ENCODE data around the gene HMX2. TPM values are rescaled to one million over a fixed set of nuclear protein-coding genes. Genes with fewer than 3 reads are reported as not detected.
"Not testable (repeated sequence)": the region's sequence is repeated elsewhere in the genome, so short reads cannot be mapped to it uniquely, and the experiment has no call there.

The HMX2 gene
- polyA plus RNA-seq, 1 donor from 2014 or later = not detected

DNA sequence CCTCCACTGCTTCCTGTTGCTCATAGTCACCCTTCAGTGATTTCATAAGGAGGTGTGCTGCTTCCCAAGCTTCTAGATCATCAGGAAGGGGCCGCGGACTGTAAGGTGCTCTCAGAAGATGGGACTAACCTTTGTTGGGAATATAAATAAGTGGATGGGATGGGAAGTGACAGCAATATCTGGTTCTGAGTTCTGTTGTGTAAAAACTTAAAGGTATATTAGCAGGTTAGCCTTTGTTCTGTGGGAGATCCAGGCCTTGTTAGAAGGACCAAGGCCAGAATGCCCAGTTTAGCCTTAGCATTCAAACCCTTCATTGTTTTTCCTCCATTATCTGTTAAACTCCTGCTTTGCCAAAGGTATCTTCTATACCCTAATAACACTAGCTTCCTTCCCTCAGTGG, 18.7 kb downstream of the HMX2 start:
- H3K4me3 ChIP-seq (ENCODE audit: low read length) = no peak overlapping the region
- H3K9ac ChIP-seq (ENCODE audit: low read length) = no peak overlapping the region
- peaks cover 19% of the 10 kb centered on the region for H3K36me3 ChIP-seq (ENCODE audit: insufficient read depth, low read length)
- no peaks in the 10 kb centered on the region for H3K9me2 ChIP-seq (ENCODE audit: insufficient read depth, low read length)
- H3K4me2 ChIP-seq (ENCODE audit: low read length) = no peak overlapping the region
- no peaks in the 10 kb centered on the region for H3K79me2 ChIP-seq (replicated peaks; ENCODE audit: insufficient read depth, low read length)
- H4K20me1 ChIP-seq (ENCODE audit: insufficient read depth) = no peaks in the 10 kb centered on the region
- no peaks in the 10 kb centered on the region for H3K9me3 ChIP-seq (ENCODE audit: low read length)
- H2AFZ ChIP-seq (ENCODE audit: low read depth, low read length) = no peak overlapping the region
- no peak overlapping the region for H3K27ac ChIP-seq (ENCODE audit: low read length)
- TF ChIP-seq MXI1 (conservative IDR thresholded peaks at IDR 0.05; ENCODE audit: poor library complexity, severe bottlenecking) (no peak), CTCF (IDR thresholded peaks at IDR 0.05; ENCODE audit: poor library complexity, severe bottlenecking) (no peak), EZH2 (IDR thresholded peaks at IDR 0.05; ENCODE audit: borderline replicate concordance, insufficient read depth, low read length, poor library complexity, severe bottlenecking) (no peak), SMC3 (conservative IDR thresholded peaks at IDR 0.05; ENCODE audit: poor library complexity) (no peak), TAF1 (IDR thresholded peaks at IDR 0.05; ENCODE audit: low read depth) (no peak), RAD21 (conservative IDR thresholded peaks at IDR 0.05) (no peak), POLR2AphosphoS5 (IDR thresholded peaks at IDR 0.05) (no peak), EP300 (conservative IDR thresholded peaks at IDR 0.05; ENCODE audit: poor library complexity, severe bottlenecking) (no peak)
- TF ChIP-seq, protein P1, sequence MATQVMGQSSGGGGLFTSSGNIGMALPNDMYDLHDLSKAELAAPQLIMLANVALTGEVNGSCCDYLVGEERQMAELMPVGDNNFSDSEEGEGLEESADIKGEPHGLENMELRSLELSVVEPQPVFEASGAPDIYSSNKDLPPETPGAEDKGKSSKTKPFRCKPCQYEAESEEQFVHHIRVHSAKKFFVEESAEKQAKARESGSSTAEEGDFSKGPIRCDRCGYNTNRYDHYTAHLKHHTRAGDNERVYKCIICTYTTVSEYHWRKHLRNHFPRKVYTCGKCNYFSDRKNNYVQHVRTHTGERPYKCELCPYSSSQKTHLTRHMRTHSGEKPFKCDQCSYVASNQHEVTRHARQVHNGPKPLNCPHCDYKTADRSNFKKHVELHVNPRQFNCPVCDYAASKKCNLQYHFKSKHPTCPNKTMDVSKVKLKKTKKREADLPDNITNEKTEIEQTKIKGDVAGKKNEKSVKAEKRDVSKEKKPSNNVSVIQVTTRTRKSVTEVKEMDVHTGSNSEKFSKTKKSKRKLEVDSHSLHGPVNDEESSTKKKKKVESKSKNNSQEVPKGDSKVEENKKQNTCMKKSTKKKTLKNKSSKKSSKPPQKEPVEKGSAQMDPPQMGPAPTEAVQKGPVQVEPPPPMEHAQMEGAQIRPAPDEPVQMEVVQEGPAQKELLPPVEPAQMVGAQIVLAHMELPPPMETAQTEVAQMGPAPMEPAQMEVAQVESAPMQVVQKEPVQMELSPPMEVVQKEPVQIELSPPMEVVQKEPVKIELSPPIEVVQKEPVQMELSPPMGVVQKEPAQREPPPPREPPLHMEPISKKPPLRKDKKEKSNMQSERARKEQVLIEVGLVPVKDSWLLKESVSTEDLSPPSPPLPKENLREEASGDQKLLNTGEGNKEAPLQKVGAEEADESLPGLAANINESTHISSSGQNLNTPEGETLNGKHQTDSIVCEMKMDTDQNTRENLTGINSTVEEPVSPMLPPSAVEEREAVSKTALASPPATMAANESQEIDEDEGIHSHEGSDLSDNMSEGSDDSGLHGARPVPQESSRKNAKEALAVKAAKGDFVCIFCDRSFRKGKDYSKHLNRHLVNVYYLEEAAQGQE (IDR thresholded peaks at IDR 0.05; ENCODE audit: borderline replicate concordance) = no peak
- H3F3A ChIP-seq (ENCODE audit: insufficient read depth, low read length, poor library complexity, severe bottlenecking) = no peaks in the 10 kb centered on the region
- no peaks in the 10 kb centered on the region for H3K27me3 ChIP-seq (ENCODE audit: insufficient read depth, low read depth, low read length)

- Histone ChIP-seq H3K4me2 (ENCODE audit: low read length) (no peak overlapping the region), H4K20me1 (ENCODE audit: insufficient read depth) (no peaks in the 10 kb centered on the region), H3K27ac (ENCODE audit: low read length) (no peak overlapping the region), H3K79me2 (replicated peaks; ENCODE audit: insufficient read depth, low read length) (no peaks in the 10 kb centered on the region), H3K9me3 (ENCODE audit: low read length) (no peaks in the 10 kb centered on the region), H3K9me2 (ENCODE audit: insufficient read depth, low read length) (no peaks in the 10 kb centered on the region), H3F3A (ENCODE audit: insufficient read depth, low read length, poor library complexity, severe bottlenecking) (no peaks in the 10 kb centered on the region), H2AFZ (ENCODE audit: low read depth, low read length) (no peak overlapping the region), H3K4me3 (ENCODE audit: low read length) (no peak overlapping the region), H3K9ac (ENCODE audit: low read length) (no peak overlapping the region), H3K36me3 (ENCODE audit: insufficient read depth, low read length) (peaks cover 3% of the 10 kb centered on the region), H3K27me3 (ENCODE audit: insufficient read depth, low read depth, low read length) (no peaks in the 10 kb centered on the region)
- TF ChIP-seq CTCF (IDR thresholded peaks at IDR 0.05; ENCODE audit: poor library complexity, severe bottlenecking) = no peak
- no peak for TF ChIP-seq RAD21 (conservative IDR thresholded peaks at IDR 0.05)
- TF ChIP-seq EP300 (conservative IDR thresholded peaks at IDR 0.05; ENCODE audit: poor library complexity, severe bottlenecking) = no peak
- TF ChIP-seq SMC3 (conservative IDR thresholded peaks at IDR 0.05; ENCODE audit: poor library complexity) = no peak
- TF ChIP-seq EZH2 (IDR thresholded peaks at IDR 0.05; ENCODE audit: borderline replicate concordance, insufficient read depth, low read length, poor library complexity, severe bottlenecking) = no peak
- no peak for TF ChIP-seq TAF1 (IDR thresholded peaks at IDR 0.05; ENCODE audit: low read depth)
- TF ChIP-seq POLR2AphosphoS5 (IDR thresholded peaks at IDR 0.05) = no peak
- TF ChIP-seq, protein P1 (IDR thresholded peaks at IDR 0.05; ENCODE audit: borderline replicate concordance) = no peak
- TF ChIP-seq MXI1 (conservative IDR thresholded peaks at IDR 0.05; ENCODE audit: poor library complexity, severe bottlenecking) = no peak
These were observed 23.0 kb downstream of the HMX2 start for GRCh38 chr10:123170961-123171360.

GRCh38 chr10:123171616-123172015, 23.7 kb downstream of the HMX2 start:
- not testable (repeated sequence) for H3K4me3 ChIP-seq (ENCODE audit: low read length); H3K9me2 ChIP-seq (ENCODE audit: insufficient read depth, low read length); H3K9ac ChIP-seq (ENCODE audit: low read length); H3K36me3 ChIP-seq (ENCODE audit: insufficient read depth, low read length); H3K79me2 ChIP-seq (replicated peaks; ENCODE audit: insufficient read depth, low read length); H2AFZ ChIP-seq (ENCODE audit: low read depth, low read length); H3K4me2 ChIP-seq (ENCODE audit: low read length); H3F3A ChIP-seq (ENCODE audit: insufficient read depth, low read length, poor library complexity, severe bottlenecking); H3K27me3 ChIP-seq (ENCODE audit: insufficient read depth, low read depth, low read length); H4K20me1 ChIP-seq (ENCODE audit: insufficient read depth); H3K9me3 ChIP-seq (ENCODE audit: low read length); H3K27ac ChIP-seq (ENCODE audit: low read length)

Data from neural cell (in vitro differentiated cells).